Liver (tissue), 9 donors: Measurements from ENCODE around the gene SLC25A25. TPM values are rescaled to one million over a fixed set of nuclear protein-coding genes. Genes with fewer than 3 reads are reported as not detected.

Source experiments
- DNase-seq: peaks from one replicate; pipeline ENCODE4 v3.0.0-alpha.2; 2017; ENCODE audit warnings: low spot score
- H3K27ac ChIP-seq, 2 donors: one replicate each; pipeline ENCODE4 v1.7.0; 2013; ENCODE audit warnings: inconsistent platforms in 2 of 2, low read length in 2 of 2, control low read depth in 1 of 2, low read depth in 1 of 2, mild to moderate bottlenecking in 1 of 2
- H3K27me3 ChIP-seq, 4 donors: one replicate each; pipeline versions ENCODE4 v1.6.1 to v1.7.0; 2013; ENCODE audit warnings: low read length in 3 of 4, inconsistent platforms in 1 of 4, mild to moderate bottlenecking in 1 of 4, moderate library complexity in 1 of 4; ENCODE audit not compliant: control insufficient read depth in 4 of 4, insufficient read depth in 4 of 4
- H3K36me3 ChIP-seq, 4 donors: one replicate each; pipeline versions ENCODE4 v1.6.1 to v1.7.0; 2013; ENCODE audit warnings: low read length in 3 of 4, mild to moderate bottlenecking in 3 of 4, low read depth in 1 of 4, moderate library complexity in 1 of 4; ENCODE audit not compliant: control insufficient read depth in 4 of 4, insufficient read depth in 3 of 4
- H3K4me1 ChIP-seq, 4 donors: one replicate each; pipeline versions ENCODE4 v1.6.1 to v1.7.0; 2013; ENCODE audit warnings: low read length in 3 of 4, mild to moderate bottlenecking in 3 of 4, moderate library complexity in 1 of 4; ENCODE audit not compliant: control insufficient read depth in 4 of 4, insufficient read depth in 4 of 4
- H3K4me3 ChIP-seq, 3 donors: one replicate each; pipeline versions ENCODE4 v1.6.1 to v1.7.0; 2013; ENCODE audit warnings: low read length in 3 of 3, control low read depth in 1 of 3, low read depth in 1 of 3, mild to moderate bottlenecking in 1 of 3
- H3K9ac ChIP-seq, 2 donors: one replicate each; pipeline ENCODE4 v1.7.0; 2013; ENCODE audit warnings: low read length in 2 of 2, mild to moderate bottlenecking in 2 of 2, moderate library complexity in 2 of 2, control low read depth in 1 of 2, low read depth in 1 of 2
- H3K9me3 ChIP-seq, 4 donors: one replicate each; pipeline versions ENCODE4 v1.6.1 to v1.7.0; 2013; ENCODE audit warnings: low read length in 3 of 4; ENCODE audit not compliant: control insufficient read depth in 4 of 4
- EGR1 ChIP-seq, 2 donors: IDR thresholded peaks; 2 replicates each; pipeline ENCODE4 v1.6.1; 2016 to 2018; ENCODE audit warnings: antibody characterized with exemption in 2 of 2, low read depth in 2 of 2
- FOXA1 ChIP-seq: IDR thresholded peaks from 2 replicates; pipeline ENCODE4 v1.6.1; 2016; ENCODE audit warnings: antibody characterized with exemption
- FOXA2 ChIP-seq: IDR thresholded peaks from 2 replicates; pipeline ENCODE4 v1.6.1; 2016; ENCODE audit warnings: antibody characterized with exemption
- GABPA ChIP-seq, 2 donors: IDR thresholded peaks in 1 of 2; conservative IDR thresholded peaks in 1 of 2; 2 replicates each; pipeline ENCODE4 v1.6.1; 2016; ENCODE audit warnings: antibody characterized with exemption in 2 of 2, mild to moderate bottlenecking in 1 of 2, moderate library complexity in 1 of 2
- HNF4A ChIP-seq, 2 donors: conservative IDR thresholded peaks; 2 replicates each; pipeline ENCODE4 v1.6.1; 2016; ENCODE audit warnings: antibody characterized with exemption in 2 of 2, mild to moderate bottlenecking in 2 of 2
- HNF4G ChIP-seq: IDR thresholded peaks from 2 replicates; pipeline ENCODE4 v1.6.1; 2016; ENCODE audit warnings: antibody characterized with exemption
- JUND ChIP-seq, 2 donors: IDR thresholded peaks; 2 replicates each; pipeline ENCODE4 v1.6.1; 2016; ENCODE audit warnings: antibody characterized with exemption in 2 of 2
- NR2F2 ChIP-seq: IDR thresholded peaks from 2 replicates; pipeline ENCODE4 v1.6.1; 2016; ENCODE audit warnings: antibody characterized with exemption
- RAD21 ChIP-seq, 2 donors: IDR thresholded peaks; 2 replicates each; pipeline ENCODE4 v1.6.1; 2016; ENCODE audit warnings: antibody characterized with exemption in 2 of 2, mild to moderate bottlenecking in 2 of 2
- RXRA ChIP-seq, 2 donors: IDR thresholded peaks; 2 replicates each; pipeline ENCODE4 v1.6.1; 2017 to 2018; ENCODE audit warnings: antibody characterized with exemption in 2 of 2, mild to moderate bottlenecking in 1 of 2
- SP1 ChIP-seq: IDR thresholded peaks from 2 replicates; pipeline ENCODE4 v1.6.1; 2018; ENCODE audit warnings: antibody characterized with exemption, mild to moderate bottlenecking
- TAF1 ChIP-seq: conservative IDR thresholded peaks from 2 replicates; pipeline ENCODE4 v1.6.1; 2016; ENCODE audit warnings: antibody characterized with exemption, mild to moderate bottlenecking
- YY1 ChIP-seq: IDR thresholded peaks from 2 replicates; pipeline ENCODE4 v1.6.1; 2016; ENCODE audit warnings: antibody characterized with exemption, mild to moderate bottlenecking
- WGBS: extraction: QIAGEN DNeasy Blood & Tissue Kit; methylation state at CpG from one replicate; pipeline ENCODE4 v1.1.7; 2013; 5-methylcytosine and 5-hydroxymethylcytosine counted together
- polyA plus RNA-seq, 2 donors: library from polyadenylated mRNA; stranded (reverse) in 1 of 2; unstranded in 1 of 2; fragments of 200-250 nt in 1 of 2; fragments of >200 nt in 1 of 2; fragmentation: Nextera tagmentation in 1 of 2; extraction: Ambion mirVana in 1 of 2; gene quantifications; one replicate each; pipeline versions ENCODE4 v1.2.1 to v1.2.3, GENCODE V29; 2013 to 2015
- total RNA-seq, 2 donors: library from RNA; depleted of rRNA; stranded (reverse); fragments of >200 nt; gene quantifications; one replicate each; pipeline ENCODE4 v1.2.3, GENCODE V29; 2014
- TF ChIP-seq, protein P1 (sequence below): fragments of 150-350 bp; IDR thresholded peaks from 2 replicates; pipeline ENCODE4 v1.5.1; 2017; ENCODE audit warnings: improper control_type of control experiment, low read depth, low read length; ENCODE audit not compliant: missing input control
- TF ChIP-seq, protein P2 (sequence below): IDR thresholded peaks from 2 replicates; pipeline ENCODE4 v1.6.1; 2016; ENCODE audit warnings: antibody characterized with exemption
- TF ChIP-seq, protein P3 (sequence below): IDR thresholded peaks from 2 replicates; pipeline ENCODE4 v1.6.1; 2016; ENCODE audit warnings: antibody characterized with exemption, mild to moderate bottlenecking
- TF ChIP-seq, protein P4 (sequence below): IDR thresholded peaks from 2 replicates; pipeline ENCODE4 v1.6.1; 2016; ENCODE audit warnings: antibody characterized with exemption
- TF ChIP-seq, protein P5 (sequence below): IDR thresholded peaks from 2 replicates; pipeline ENCODE4 v1.6.1; 2016; ENCODE audit warnings: antibody characterized with exemption
- donor health status: healthy.
- donor health status: healthy.
- donor health status: healthy.
- donor health status: healthy.
- donor health status: healthy.

SLC25A25 gene
- total and polyA plus RNA-seq, 4 donors: 21.7 to 74.6 (median 39.3) TPM

DNA sequence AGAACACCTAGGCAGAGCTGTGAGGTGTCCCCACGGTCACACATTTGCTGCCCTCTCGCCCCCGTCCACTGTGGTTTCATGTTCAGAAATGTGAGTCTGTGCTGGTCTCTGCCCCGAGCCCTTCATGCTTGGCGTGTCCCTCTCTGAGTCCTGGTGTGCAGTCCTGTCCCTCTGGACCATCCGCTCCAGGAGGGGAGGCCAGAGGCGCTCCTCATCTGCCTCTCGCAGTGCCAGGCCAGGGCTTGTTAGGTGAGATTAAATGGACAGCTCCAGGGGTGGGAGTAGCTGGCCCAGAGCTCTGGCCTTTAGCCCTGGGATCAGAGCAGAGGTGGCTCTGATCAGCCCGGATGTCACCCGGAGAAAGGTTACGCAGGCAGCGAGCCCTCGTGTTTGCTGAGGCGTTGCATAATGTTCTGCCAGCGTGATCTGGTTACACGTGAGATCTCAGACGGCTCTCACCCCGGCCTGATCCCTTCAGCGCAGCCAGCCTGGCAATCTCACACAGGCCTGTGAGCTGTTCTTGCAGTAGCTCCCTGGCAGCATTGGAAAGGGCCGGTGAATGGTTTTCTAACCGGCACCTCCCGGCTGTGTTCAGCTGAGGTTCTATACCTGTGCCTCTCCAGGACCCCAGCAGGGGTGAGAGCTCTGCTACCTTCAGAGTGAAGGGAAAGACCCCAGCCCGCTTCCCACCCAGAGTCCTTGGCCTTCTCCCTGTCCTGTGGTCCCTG is 35.0 kb downstream of the SLC25A25 start:
- Histone ChIP-seq H3K4me3 (no peak overlapping the region), H3K9me3 (no peaks in the 10 kb centered on the region), H3K4me1 (peaks cover 13 to 75% (median 51%) of the 10 kb centered on the region in 4 donors), H3K9ac (peak overlapping the region; percentile 17 to 61), H3K27ac (peak overlapping the region; percentile 91 to 94), H3K27me3 (no peaks in the 10 kb centered on the region), H3K36me3 (peaks cover 15 to 37% (median 26%) of the 10 kb centered on the region in 4 donors)
- peak; percentile 68 for DNase-seq
- WGBS: 41% methylated on average over 23 of the region's 23 CpGs
- peak; percentile 14 to 38 for TF ChIP-seq RAD21 (IDR thresholded peaks at IDR 0.05)
- peak; percentile 96 to 97 for TF ChIP-seq RXRA (IDR thresholded peaks at IDR 0.05)
- TF ChIP-seq HNF4A (conservative IDR thresholded peaks at IDR 0.05): peak; percentile 85 to 89
- peak; percentile 84 for TF ChIP-seq YY1
- peak; percentile 64 to 78 for TF ChIP-seq JUND (IDR thresholded peaks at IDR 0.05)
- TF ChIP-seq, protein P1, sequence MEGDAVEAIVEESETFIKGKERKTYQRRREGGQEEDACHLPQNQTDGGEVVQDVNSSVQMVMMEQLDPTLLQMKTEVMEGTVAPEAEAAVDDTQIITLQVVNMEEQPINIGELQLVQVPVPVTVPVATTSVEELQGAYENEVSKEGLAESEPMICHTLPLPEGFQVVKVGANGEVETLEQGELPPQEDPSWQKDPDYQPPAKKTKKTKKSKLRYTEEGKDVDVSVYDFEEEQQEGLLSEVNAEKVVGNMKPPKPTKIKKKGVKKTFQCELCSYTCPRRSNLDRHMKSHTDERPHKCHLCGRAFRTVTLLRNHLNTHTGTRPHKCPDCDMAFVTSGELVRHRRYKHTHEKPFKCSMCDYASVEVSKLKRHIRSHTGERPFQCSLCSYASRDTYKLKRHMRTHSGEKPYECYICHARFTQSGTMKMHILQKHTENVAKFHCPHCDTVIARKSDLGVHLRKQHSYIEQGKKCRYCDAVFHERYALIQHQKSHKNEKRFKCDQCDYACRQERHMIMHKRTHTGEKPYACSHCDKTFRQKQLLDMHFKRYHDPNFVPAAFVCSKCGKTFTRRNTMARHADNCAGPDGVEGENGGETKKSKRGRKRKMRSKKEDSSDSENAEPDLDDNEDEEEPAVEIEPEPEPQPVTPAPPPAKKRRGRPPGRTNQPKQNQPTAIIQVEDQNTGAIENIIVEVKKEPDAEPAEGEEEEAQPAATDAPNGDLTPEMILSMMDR: no peak
- TF ChIP-seq, protein P2, sequence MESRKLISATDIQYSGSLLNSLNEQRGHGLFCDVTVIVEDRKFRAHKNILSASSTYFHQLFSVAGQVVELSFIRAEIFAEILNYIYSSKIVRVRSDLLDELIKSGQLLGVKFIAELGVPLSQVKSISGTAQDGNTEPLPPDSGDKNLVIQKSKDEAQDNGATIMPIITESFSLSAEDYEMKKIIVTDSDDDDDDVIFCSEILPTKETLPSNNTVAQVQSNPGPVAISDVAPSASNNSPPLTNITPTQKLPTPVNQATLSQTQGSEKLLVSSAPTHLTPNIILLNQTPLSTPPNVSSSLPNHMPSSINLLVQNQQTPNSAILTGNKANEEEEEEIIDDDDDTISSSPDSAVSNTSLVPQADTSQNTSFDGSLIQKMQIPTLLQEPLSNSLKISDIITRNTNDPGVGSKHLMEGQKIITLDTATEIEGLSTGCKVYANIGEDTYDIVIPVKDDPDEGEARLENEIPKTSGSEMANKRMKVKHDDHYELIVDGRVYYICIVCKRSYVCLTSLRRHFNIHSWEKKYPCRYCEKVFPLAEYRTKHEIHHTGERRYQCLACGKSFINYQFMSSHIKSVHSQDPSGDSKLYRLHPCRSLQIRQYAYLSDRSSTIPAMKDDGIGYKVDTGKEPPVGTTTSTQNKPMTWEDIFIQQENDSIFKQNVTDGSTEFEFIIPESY: peak; percentile 82
- TF ChIP-seq, protein P3, sequence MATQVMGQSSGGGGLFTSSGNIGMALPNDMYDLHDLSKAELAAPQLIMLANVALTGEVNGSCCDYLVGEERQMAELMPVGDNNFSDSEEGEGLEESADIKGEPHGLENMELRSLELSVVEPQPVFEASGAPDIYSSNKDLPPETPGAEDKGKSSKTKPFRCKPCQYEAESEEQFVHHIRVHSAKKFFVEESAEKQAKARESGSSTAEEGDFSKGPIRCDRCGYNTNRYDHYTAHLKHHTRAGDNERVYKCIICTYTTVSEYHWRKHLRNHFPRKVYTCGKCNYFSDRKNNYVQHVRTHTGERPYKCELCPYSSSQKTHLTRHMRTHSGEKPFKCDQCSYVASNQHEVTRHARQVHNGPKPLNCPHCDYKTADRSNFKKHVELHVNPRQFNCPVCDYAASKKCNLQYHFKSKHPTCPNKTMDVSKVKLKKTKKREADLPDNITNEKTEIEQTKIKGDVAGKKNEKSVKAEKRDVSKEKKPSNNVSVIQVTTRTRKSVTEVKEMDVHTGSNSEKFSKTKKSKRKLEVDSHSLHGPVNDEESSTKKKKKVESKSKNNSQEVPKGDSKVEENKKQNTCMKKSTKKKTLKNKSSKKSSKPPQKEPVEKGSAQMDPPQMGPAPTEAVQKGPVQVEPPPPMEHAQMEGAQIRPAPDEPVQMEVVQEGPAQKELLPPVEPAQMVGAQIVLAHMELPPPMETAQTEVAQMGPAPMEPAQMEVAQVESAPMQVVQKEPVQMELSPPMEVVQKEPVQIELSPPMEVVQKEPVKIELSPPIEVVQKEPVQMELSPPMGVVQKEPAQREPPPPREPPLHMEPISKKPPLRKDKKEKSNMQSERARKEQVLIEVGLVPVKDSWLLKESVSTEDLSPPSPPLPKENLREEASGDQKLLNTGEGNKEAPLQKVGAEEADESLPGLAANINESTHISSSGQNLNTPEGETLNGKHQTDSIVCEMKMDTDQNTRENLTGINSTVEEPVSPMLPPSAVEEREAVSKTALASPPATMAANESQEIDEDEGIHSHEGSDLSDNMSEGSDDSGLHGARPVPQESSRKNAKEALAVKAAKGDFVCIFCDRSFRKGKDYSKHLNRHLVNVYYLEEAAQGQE: peak; percentile 90
- peak; percentile 67 for TF ChIP-seq TAF1
- peak; percentile 92 for TF ChIP-seq NR2F2
- peak in 1 of 2 donors; percentile 71 for TF ChIP-seq EGR1 (IDR thresholded peaks at IDR 0.05; ENCODE audit: low read depth in 2 of 2)
- TF ChIP-seq HNF4G: peak; percentile 64
- TF ChIP-seq FOXA2: no peak
- no peak for TF ChIP-seq GABPA (IDR thresholded peaks at IDR 0.05 in 1 of 2, conservative IDR thresholded peaks at IDR 0.05 in 1 of 2)
- TF ChIP-seq, protein P4, sequence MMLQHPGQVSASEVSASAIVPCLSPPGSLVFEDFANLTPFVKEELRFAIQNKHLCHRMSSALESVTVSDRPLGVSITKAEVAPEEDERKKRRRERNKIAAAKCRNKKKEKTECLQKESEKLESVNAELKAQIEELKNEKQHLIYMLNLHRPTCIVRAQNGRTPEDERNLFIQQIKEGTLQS: peak; percentile 71
- TF ChIP-seq, protein P5, sequence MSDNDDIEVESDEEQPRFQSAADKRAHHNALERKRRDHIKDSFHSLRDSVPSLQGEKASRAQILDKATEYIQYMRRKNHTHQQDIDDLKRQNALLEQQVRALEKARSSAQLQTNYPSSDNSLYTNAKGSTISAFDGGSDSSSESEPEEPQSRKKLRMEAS: peak; percentile 76
- peak; percentile 82 for TF ChIP-seq FOXA1
- peak; percentile 96 for TF ChIP-seq SP1
